ENCODE data around the gene CARD16. TPM values are rescaled to one million over a fixed set of nuclear protein-coding genes. Genes with fewer than 3 reads are reported as not detected.

The CARD16 gene
- total and polyA plus RNA-seq, 7 donors, result 1.1 to 119 (median 11.6) TPM

- intact Hi-C loops (cut with DNase I), result no loop called here
- DNase-seq, result peak; percentile 74
- Histone ChIP-seq H3K4me1 (peaks cover 0 to 23% (median 9%) of the 10 kb centered on the region in 4 donors), H3K4me3 (no peak overlapping the region), H3K9me3 (no peaks in the 10 kb centered on the region), H3K27me3 (no peaks in the 10 kb centered on the region), H3K27ac (peak overlapping the region in 3 of 4 donors; percentile 17 to 71 (median 55)), H3K36me3 (no peaks in the 10 kb centered on the region)
- no peak for TF ChIP-seq POLR2A (IDR thresholded peaks at IDR 0.05)
- peak; percentile 38 to 89 (median 56) for TF ChIP-seq POLR2AphosphoS5 (IDR thresholded peaks at IDR 0.05)
- TF ChIP-seq CTCF (IDR thresholded peaks at IDR 0.05), result no peak
- peak in 2 of 4 donors; percentile 20 to 83 for TF ChIP-seq EP300 (IDR thresholded peaks at IDR 0.05)
- WGBS, 2 donors, result 61 to 66% methylated on average over 8 of the region's 8 CpGs
Observed at GRCh38 chr11:105046898-105047579, 1.9 kb upstream of the CARD16 start.

GRCh38 chr11:105045676-105046296 lies 651 bp upstream of the CARD16 start:
- H3K27me3 ChIP-seq, result no peaks in the 10 kb centered on the region
- H3K4me3 ChIP-seq, result peak overlapping the region in 1 of 4 donors; percentile 36
- DNase-seq, result no peak
- TF ChIP-seq CTCF (IDR thresholded peaks at IDR 0.05) (no peak), EP300 (IDR thresholded peaks at IDR 0.05) (no peak), POLR2AphosphoS5 (IDR thresholded peaks at IDR 0.05) (no peak), POLR2A (IDR thresholded peaks at IDR 0.05) (no peak)
- 79 to 91% methylated on average over 5 of the region's 5 CpGs for WGBS, 2 donors
- H3K9me3 ChIP-seq, result no peaks in the 10 kb centered on the region
- H3K4me1 ChIP-seq, result peaks cover 0 to 23% (median 9%) of the 10 kb centered on the region in 4 donors
- intact Hi-C loops (cut with DNase I), result no loop called here
- H3K36me3 ChIP-seq, result no peaks in the 10 kb centered on the region
- peak overlapping the region in 3 of 4 donors; percentile 48 to 68 (median 50) for H3K27ac ChIP-seq

GRCh38 chr11:105042178-105042577 lies 3.0 kb downstream of the CARD16 start:
- TF ChIP-seq CTCF (IDR thresholded peaks at IDR 0.05) (no peak), EP300 (IDR thresholded peaks at IDR 0.05) (no peak), POLR2A (IDR thresholded peaks at IDR 0.05) (no peak), POLR2AphosphoS5 (IDR thresholded peaks at IDR 0.05) (no peak)
- no peak for DNase-seq
- Histone ChIP-seq H3K4me1 (peaks cover 0 to 19% (median 6%) of the 10 kb centered on the region in 4 donors), H3K4me3 (no peak overlapping the region), H3K36me3 (no peaks in the 10 kb centered on the region), H3K9me3 (no peaks in the 10 kb centered on the region), H3K27ac (no peak overlapping the region), H3K27me3 (no peaks in the 10 kb centered on the region)
- intact Hi-C loops (cut with DNase I), result no loop called here
- 84% methylated on average over 3 of the region's 3 CpGs for WGBS, 2 donors

GRCh38 chr11:105040703-105041102 lies 4.4 kb downstream of the CARD16 start:
- intact Hi-C loops (cut with DNase I), result no loop called here
- Histone ChIP-seq H3K27ac (no peak overlapping the region), H3K36me3 (no peaks in the 10 kb centered on the region), H3K4me3 (no peak overlapping the region), H3K4me1 (peaks cover 0 to 4% (median 0%) of the 10 kb centered on the region in 4 donors), H3K27me3 (no peaks in the 10 kb centered on the region), H3K9me3 (no peaks in the 10 kb centered on the region)
- WGBS, 2 donors, result 53 to 77% methylated on average over 2 of the region's 2 CpGs
- TF ChIP-seq POLR2A (IDR thresholded peaks at IDR 0.05) (no peak), CTCF (IDR thresholded peaks at IDR 0.05) (no peak), POLR2AphosphoS5 (IDR thresholded peaks at IDR 0.05) (no peak), EP300 (IDR thresholded peaks at IDR 0.05) (no peak)
- no peak for DNase-seq

All from sigmoid colon (tissue), 7 donors.